NCI-H2081 (cell line): Measurements from ENCODE around the gene GSTT2B.
"Not testable (repeated sequence)": the region's sequence is repeated elsewhere in the genome, so short reads cannot be mapped to it uniquely, and the experiment has no call there.

ENCODE experiments used
- DNase-seq, 2 experiments: peaks; one replicate each; lab custom pipeline; 2025; lab: John Stamatoyannopoulos, UW

The GSTT2B gene

GRCh38 chr22:23986089-23986488 lies 25.1 kb upstream of the GSTT2B start:
- DNase-seq: not testable (repeated sequence)

GRCh38 chr22:23984430-23984829 lies 23.4 kb upstream of the GSTT2B start:
- no peak for DNase-seq

- not testable (repeated sequence) for DNase-seq
These were observed 19.6 kb upstream of the GSTT2B start for GRCh38 chr22:23980567-23980966.

GRCh38 chr22:23979557-23980240 lies 18.7 kb upstream of the GSTT2B start, which contains the start of gene GSTT2:
GSTT2 (plus strand) TSS chr22:23980134.
- not testable (repeated sequence) for DNase-seq

GRCh38 chr22:23977304-23977703 lies 16.3 kb upstream of the GSTT2B start:
- DNase-seq: not testable (repeated sequence)

GRCh38 chr22:23974836-23975352 lies 13.9 kb upstream of the GSTT2B start:
- DNase-seq: not testable (repeated sequence)

- DNase-seq: not testable (repeated sequence)
These were observed 13.3 kb upstream of the GSTT2B start, which contains the start of gene DDT for GRCh38 chr22:23974345-23974744. DDT (minus strand) TSS chr22:23974441; CDS start chr22:23974414, 27 bp downstream.

- not testable (repeated sequence) for DNase-seq
These were observed 10.9 kb upstream of the GSTT2B start for GRCh38 chr22:23971927-23972326.

GRCh38 chr22:23970816-23971486 lies 10.0 kb upstream of the GSTT2B start:
- no peak for DNase-seq

GRCh38 chr22:23970201-23970641 lies 9.2 kb upstream of the GSTT2B start:
- DNase-seq: no peak

- no peak for DNase-seq
These were observed 8.1 kb upstream of the GSTT2B start for GRCh38 chr22:23969071-23969470.

GRCh38 chr22:23966568-23966967 lies 5.6 kb upstream of the GSTT2B start, which contains the start of gene DDTL:
DDTL (plus strand) TSS chr22:23966888; CDS start chr22:23966915, 27 bp downstream.
- not testable (repeated sequence) for DNase-seq

- DNase-seq: not testable (repeated sequence)
These were observed 5.1 kb upstream of the GSTT2B start for GRCh38 chr22:23966094-23966493.

GRCh38 chr22:23956301-23956900 lies 4.6 kb downstream of the GSTT2B start:
- DNase-seq: peak; percentile 31 to 58

GRCh38 chr22:23955886-23956285 lies 5.1 kb downstream of the GSTT2B start:
- DNase-seq: not testable (repeated sequence)

GRCh38 chr22:23954991-23955305 lies 6.0 kb downstream of the GSTT2B start:
- not testable (repeated sequence) for DNase-seq

- DNase-seq: not testable (repeated sequence)
These were observed 6.6 kb downstream of the GSTT2B start for GRCh38 chr22:23954193-23954990.

- not testable (repeated sequence) for DNase-seq
These were observed 7.5 kb downstream of the GSTT2B start for GRCh38 chr22:23953485-23953884.

- DNase-seq: not testable (repeated sequence)
These were observed 8.1 kb downstream of the GSTT2B start for GRCh38 chr22:23952794-23953405.

- not testable (repeated sequence) for DNase-seq
These were observed 9.6 kb downstream of the GSTT2B start for GRCh38 chr22:23951383-23951782.

- DNase-seq: not testable (repeated sequence)
These were observed 11.2 kb downstream of the GSTT2B start for GRCh38 chr22:23949764-23950163.
